Testis (tissue), 3 donors: ENCODE measurements around the gene CHI3L1. TPM values are rescaled to one million over a fixed set of nuclear protein-coding genes. Genes with fewer than 3 reads are reported as not detected.

Source experiments
- DNase-seq: peaks from one replicate; pipeline ENCODE4 v3.0.0-alpha.2; 2019
- H3K27ac ChIP-seq, 2 donors: fragments of 200-600 bp; sonication (generic); one replicate each; pipeline ENCODE4 v1.5.1; 2019
- H3K27me3 ChIP-seq: fragments of 200-600 bp; sonication (generic); one replicate; pipeline ENCODE4 v1.5.1; 2019
- H3K36me3 ChIP-seq: fragments of 200-600 bp; sonication (generic); one replicate; pipeline ENCODE4 v1.5.1; 2017; ENCODE audit warnings: low read depth; ENCODE audit errors: missing control alignments
- H3K4me1 ChIP-seq: fragments of 200-600 bp; sonication (generic); one replicate; pipeline ENCODE4 v1.5.1; 2019
- H3K4me3 ChIP-seq, 2 donors: fragments of 200-600 bp; sonication (generic); one replicate each; pipeline ENCODE4 v1.5.1; 2017 to 2019
- H3K9me3 ChIP-seq: fragments of 200-600 bp; sonication (generic); one replicate; pipeline ENCODE4 v1.5.1; 2017
- CTCF ChIP-seq, 3 experiments: fragments of 450-650 bp in 2 of 3; fragments of 200-600 bp in 1 of 3; sonication (generic) in 1 of 3; IDR thresholded peaks; one replicate each; pipeline ENCODE4 v1.5.1; 2016 to 2019; ENCODE audit warnings: antibody characterized with exemption in 3 of 3, mild to moderate bottlenecking in 2 of 3, moderate library complexity in 1 of 3
- POLR2A ChIP-seq: fragments of 450-650 bp; IDR thresholded peaks from one replicate; pipeline ENCODE4 v1.6.1; 2017; ENCODE audit warnings: antibody characterized with exemption, mild to moderate bottlenecking, moderate library complexity
- WGBS, 2 donors: methylation state at CpG; one replicate each; pipeline ENCODE4 v1.1.5; 2018; 5-methylcytosine and 5-hydroxymethylcytosine counted together
- intact Hi-C: fragments of 100-400 bp; cut with DNase I; formaldehyde crosslinking; loops from one replicate; pipeline ENCODE4 v1.15.1; 2023; ENCODE audit warnings: low total_unique reads
- polyA plus RNA-seq: library from polyadenylated mRNA; stranded (reverse); fragments of 350-450 nt; fragmentation: Illumina TruSeq; extraction: RNeasy Lipid Tissue Mini Kit (QIAGEN cat#74804); gene quantifications from one replicate; pipeline ENCODE4 v1.2.3, GENCODE V29; 2014; ENCODE audit warnings: low read depth, low replicate concordance; ENCODE audit not compliant: insufficient read depth
- total RNA-seq, 2 donors: library from RNA; depleted of rRNA; stranded (reverse); fragments of >200 nt; gene quantifications; one replicate each; pipeline ENCODE4 v1.2.3, GENCODE V29; 2016

Gene CHI3L1
- total and polyA plus RNA-seq, 3 donors from 2014 or later, result 2.0 to 35.5 (median 6.6) TPM

- Histone ChIP-seq H3K36me3 (no peaks in the 10 kb centered on the region), H3K4me3 (no peak overlapping the region), H3K27ac (no peak overlapping the region), H3K9me3 (no peaks in the 10 kb centered on the region), H3K27me3 (no peaks in the 10 kb centered on the region), H3K4me1 (peaks cover 13% of the 10 kb centered on the region)
- DNase-seq, result no peak
- 90 to 92% methylated on average over 16 to 21 of the region's 21 CpGs for WGBS, 2 donors
- intact Hi-C loops, result no loop called here
- TF ChIP-seq POLR2A, result no peak
- TF ChIP-seq CTCF (IDR thresholded peaks at IDR 0.05), result no peak
These were observed 16.6 kb downstream of the CHI3L1 start for GRCh38 chr1:203169770-203170520.

- TF ChIP-seq CTCF (IDR thresholded peaks at IDR 0.05) (no peak), POLR2A (no peak)
- intact Hi-C loops, result no loop called here
These were observed 17.5 kb downstream of the CHI3L1 start for GRCh38 chr1:203168991-203169390.

GRCh38 chr1:203168256-203168786 is 18.2 kb downstream of the CHI3L1 start:
- Histone ChIP-seq H3K27ac (no peak overlapping the region), H3K4me1 (peaks cover 15% of the 10 kb centered on the region), H3K27me3 (no peaks in the 10 kb centered on the region), H3K36me3 (no peaks in the 10 kb centered on the region), H3K9me3 (no peaks in the 10 kb centered on the region), H3K4me3 (no peak overlapping the region)
- DNase-seq, result no peak
- no peak for TF ChIP-seq CTCF (IDR thresholded peaks at IDR 0.05)
- no peak for TF ChIP-seq POLR2A
- intact Hi-C loops, result no loop called here
- WGBS, 2 donors, result 90 to 97% methylated on average over 11 to 12 of the region's 12 CpGs

More at GRCh38 chr1:203168991-203169390, 17.5 kb downstream of the CHI3L1 start:
- Histone ChIP-seq H3K27ac (no peak overlapping the region), H3K4me1 (peaks cover 13% of the 10 kb centered on the region), H3K9me3 (no peaks in the 10 kb centered on the region), H3K36me3 (no peaks in the 10 kb centered on the region), H3K27me3 (no peaks in the 10 kb centered on the region), H3K4me3 (no peak overlapping the region)
- no peak for DNase-seq
- WGBS, 2 donors, result 96% methylated on average over 4 to 9 of the region's 9 CpGs

- no peak for DNase-seq
- Histone ChIP-seq H3K27me3 (no peaks in the 10 kb centered on the region), H3K4me3 (no peak overlapping the region), H3K4me1 (peaks cover 11% of the 10 kb centered on the region), H3K27ac (no peak overlapping the region), H3K9me3 (no peaks in the 10 kb centered on the region), H3K36me3 (no peaks in the 10 kb centered on the region)
- intact Hi-C loops, result no loop called here
- TF ChIP-seq CTCF (IDR thresholded peaks at IDR 0.05) (no peak), POLR2A (no peak)
- 91 to 95% methylated on average over 5 of the region's 5 CpGs for WGBS, 2 donors
These were observed 18.6 kb downstream of the CHI3L1 start for GRCh38 chr1:203167913-203168200.
